Left renal cortex interstitium (tissue), 4 donors: Measurements from ENCODE around the gene KITLG. TPM values are rescaled to one million over a fixed set of nuclear protein-coding genes. Genes with fewer than 3 reads are reported as not detected.
"Not testable (repeated sequence)": the region's sequence is repeated elsewhere in the genome, so short reads cannot be mapped to it uniquely, and the experiment has no call there.

Experiments used
- DNase-seq, 4 donors: peaks; one replicate each; pipeline ENCODE4 v3.0.0-alpha.2; 2013; ENCODE audit warnings: low read depth in 4 of 4, low spot score in 2 of 4, missing footprints in 1 of 4
- polyA plus RNA-seq, 4 donors: library from polyadenylated mRNA; unstranded; fragments of 120-200 nt; gene quantifications; one replicate each; pipeline ENCODE4 v1.2.1, GENCODE V29; 2013; ENCODE audit not compliant: insufficient read length in 4 of 4

Gene KITLG
- polyA plus RNA-seq, 4 donors, result 23.2 to 34.4 (median 33.3) TPM

- DNase-seq, result no peak
These were observed 78.0 kb downstream of the KITLG start for GRCh38 chr12:88501972-88502938.

- DNase-seq, result no peak
These were observed 83.3 kb downstream of the KITLG start for GRCh38 chr12:88496891-88497371.

- DNase-seq, result no peak
These were observed 83.8 kb downstream of the KITLG start for GRCh38 chr12:88496429-88496828.

- DNase-seq, result no peak
These were observed 85.2 kb downstream of the KITLG start for GRCh38 chr12:88495031-88495430.

GRCh38 chr12:88494520-88494919 is 85.8 kb downstream of the KITLG start:
- no peak for DNase-seq

DNA sequence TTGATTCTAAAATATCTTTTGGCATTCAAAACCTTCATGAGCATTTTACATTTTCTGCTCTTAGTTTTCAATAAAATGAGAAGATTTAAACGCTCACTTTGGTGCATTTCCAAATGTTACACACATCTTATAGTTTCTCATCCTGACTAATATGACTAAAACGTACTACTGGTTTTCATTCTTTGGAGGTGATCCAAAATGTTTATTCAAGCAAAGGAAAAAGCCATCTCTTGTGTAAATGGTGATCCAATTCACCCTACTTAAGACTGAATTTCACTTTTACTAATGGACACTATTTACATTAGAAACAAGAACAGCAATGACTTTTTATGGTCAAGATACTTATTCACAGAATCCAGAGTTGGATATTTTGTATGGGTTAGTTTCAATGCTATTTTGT is 86.6 kb downstream of the KITLG start:
- no peak for DNase-seq

GRCh38 chr12:88490425-88490824 is 89.8 kb downstream of the KITLG start:
- DNase-seq, result no peak

DNA sequence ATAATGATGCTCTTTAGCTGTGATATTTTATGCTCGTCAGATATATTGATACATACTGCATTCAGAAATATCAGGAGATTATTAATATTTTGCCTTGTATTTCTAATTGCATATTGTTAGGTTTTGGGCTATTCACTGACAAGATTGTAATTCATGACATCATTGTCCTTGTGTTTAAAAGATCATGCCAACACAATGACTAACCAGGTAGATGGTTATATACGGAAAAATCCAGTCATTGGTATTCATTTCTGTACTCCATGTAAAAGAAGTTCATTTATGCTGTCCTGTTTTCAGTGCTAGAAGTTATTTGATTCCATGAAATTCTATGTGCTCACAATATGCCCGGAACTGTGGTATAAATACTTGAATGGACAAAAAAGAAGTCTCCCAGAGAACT is 107.5 kb downstream of the KITLG start:
- DNase-seq, result no peak

DNA sequence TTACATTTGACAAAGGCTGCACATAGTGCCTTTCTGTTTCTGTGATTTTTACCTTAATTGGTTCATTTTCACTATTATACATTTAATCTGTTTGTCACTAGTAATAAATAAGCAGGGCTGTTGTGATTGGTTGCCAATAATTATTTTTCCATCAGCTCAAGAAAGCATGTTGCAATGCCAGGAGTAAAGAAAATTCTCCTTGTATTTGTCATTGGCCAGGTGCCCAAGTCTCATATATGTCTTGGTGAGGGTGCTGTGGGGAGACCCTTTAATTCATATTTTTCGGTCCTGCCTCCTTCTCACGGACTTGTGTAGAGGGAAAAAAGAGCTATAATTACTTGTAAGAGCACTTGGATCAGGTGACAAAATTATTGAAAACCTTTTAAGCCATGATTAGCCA is 108.0 kb downstream of the KITLG start:
- no peak for DNase-seq

DNA sequence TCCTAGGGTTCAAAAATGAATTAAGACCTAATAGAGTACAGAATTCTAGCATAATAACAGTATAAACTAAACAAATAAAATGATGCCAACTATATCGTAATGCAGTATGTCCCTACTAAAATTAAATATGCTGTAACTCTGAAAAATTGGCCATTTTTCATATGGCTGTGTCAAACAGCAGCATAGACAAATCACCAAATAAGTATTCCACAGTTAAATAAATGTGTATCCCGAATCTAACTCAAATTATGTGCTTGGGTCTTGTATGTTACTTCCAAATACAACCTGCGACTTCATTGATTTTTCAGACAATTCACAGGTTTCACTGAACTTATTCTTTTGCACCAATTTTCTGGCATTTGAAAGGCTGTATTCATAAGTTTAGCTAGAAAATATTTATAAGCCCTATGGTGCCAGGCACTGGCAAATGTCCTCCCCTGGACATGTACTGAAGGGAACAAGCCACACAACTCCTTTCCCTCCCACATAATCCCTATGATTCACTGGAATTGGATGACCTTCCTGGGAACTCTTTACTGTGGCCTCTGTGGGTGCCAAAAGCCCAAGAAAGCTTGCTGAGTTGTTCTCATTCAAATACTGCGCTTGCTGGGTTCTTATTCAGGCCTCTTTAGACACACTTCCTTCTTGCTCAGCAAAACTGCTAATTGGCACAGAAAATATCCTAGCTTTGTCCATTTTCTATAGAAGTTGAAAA is 108.8 kb downstream of the KITLG start:
- DNase-seq, result no peak

GRCh38 chr12:88469154-88469553 is 111.1 kb downstream of the KITLG start:
- DNase-seq, result no peak

DNA sequence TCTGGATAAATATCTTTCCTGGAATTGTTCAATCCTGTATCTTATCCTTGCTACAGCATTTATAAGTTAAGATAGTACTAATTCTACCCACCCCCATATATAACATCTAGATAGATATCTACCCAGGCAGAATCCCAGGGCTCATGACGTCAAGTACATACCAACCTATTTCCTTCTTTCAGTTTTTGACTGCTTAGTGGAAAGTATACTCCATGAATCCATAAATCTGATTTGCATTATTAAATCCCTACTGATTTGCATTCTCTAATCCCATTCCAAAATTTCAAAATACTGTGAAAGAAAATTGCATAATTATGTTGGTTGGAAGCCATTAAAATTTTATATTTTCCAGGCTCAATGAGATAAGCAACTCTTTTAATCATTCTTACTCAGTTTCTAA is 111.7 kb downstream of the KITLG start:
- no peak for DNase-seq

DNA sequence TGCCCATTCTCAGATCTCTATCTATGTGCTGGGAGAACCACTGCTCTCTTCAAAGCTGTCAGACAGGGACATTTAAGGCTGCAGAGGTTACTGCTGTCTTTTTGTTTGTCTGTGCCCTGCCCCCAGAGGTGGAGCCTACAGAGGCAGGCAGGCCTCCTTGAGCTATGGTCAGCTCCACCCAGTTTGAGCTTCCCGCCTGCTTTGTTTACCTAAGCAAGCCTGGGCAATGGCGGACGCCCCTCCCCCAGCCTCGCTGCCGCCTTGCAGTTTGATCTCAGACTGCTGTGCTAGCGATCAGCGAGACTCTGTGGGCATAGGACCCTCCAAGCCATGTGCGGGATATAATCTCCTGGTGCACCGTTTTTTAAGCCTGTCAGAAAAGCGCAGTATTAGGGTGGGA is 113.6 kb downstream of the KITLG start:
- not testable (repeated sequence) for DNase-seq

- DNase-seq, result no peak
These were observed 121.9 kb downstream of the KITLG start for GRCh38 chr12:88458327-88458726.

DNA sequence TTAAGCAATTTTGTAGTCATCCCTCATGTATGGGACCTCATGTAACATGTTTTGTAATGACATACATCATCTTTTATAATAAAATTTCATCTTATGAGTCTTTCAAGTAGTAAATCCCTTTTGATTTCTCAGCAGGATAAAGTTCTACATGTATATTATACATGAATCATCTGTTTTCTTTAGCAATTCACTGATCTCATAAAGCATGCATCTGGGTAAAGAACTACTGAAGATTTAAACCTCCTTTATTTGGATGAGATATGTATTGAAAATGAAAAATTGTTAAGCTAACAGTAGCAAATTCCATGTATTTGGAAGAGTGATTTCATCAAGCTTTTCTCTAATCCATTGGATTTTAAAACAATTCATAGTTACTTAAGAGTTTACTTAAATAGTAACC is 126.9 kb downstream of the KITLG start:
- DNase-seq, result no peak

DNA sequence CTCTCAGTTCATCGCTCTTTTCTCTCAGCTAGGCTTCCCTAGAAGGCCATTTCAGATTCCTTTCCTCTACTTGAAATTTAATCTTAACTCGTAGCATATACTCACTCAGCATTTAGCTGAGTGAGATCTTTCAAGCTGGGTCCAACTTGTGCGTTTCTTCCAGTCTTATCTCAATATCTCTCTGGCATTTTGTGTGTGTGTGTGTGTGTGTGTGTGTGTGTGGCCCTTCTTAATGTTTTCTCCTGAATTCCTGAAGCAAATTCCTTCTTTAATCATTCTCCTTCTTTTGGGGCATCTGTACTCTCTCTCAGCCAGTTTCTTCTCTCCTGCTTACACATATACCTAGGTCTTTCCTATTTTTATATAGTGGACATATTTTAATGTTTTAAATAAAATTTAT is 129.1 kb downstream of the KITLG start:
- no peak for DNase-seq

GRCh38 chr12:88450136-88450535 is 130.1 kb downstream of the KITLG start:
- DNase-seq, result no peak

GRCh38 chr12:88448337-88448915 is 131.8 kb downstream of the KITLG start:
- DNase-seq, result peak in 2 of 4 donors; percentile 10 to 13

DNA sequence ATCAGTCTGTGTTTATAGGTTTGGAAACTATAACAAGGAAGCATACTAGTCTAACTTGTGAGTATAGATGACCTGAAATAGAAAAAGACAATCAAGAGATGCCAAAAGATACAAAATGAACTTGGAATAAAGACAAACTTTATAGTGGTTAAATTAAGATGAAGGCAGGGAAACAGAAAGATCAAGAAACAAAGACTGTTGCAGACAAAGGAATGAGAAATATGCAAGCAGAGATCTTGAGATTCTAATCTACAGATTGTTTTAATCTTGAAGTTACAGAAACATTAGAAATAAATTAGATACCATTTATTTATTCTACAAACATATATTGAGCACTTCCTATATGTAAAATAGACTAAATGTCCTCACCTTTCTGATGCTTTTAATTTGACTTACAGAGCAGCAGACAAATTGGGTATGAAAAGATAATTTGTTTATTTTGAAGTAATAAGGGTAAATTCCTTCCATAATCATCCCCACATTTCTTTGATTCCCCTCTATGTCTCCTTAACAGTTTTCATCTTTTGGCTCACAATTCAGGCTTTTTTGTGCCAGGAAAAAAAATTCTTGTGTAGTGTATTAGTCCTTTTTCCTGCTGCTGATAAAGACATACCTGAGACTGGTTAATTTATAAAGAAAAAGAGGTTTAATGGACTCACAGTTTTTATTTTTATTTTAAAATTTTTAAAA is 134.4 kb downstream of the KITLG start:
- no peak for DNase-seq

GRCh38 chr12:88444481-88444880 is 135.8 kb downstream of the KITLG start:
- no peak for DNase-seq
